ENCODE measurements around the gene KCNJ6.

DNA sequence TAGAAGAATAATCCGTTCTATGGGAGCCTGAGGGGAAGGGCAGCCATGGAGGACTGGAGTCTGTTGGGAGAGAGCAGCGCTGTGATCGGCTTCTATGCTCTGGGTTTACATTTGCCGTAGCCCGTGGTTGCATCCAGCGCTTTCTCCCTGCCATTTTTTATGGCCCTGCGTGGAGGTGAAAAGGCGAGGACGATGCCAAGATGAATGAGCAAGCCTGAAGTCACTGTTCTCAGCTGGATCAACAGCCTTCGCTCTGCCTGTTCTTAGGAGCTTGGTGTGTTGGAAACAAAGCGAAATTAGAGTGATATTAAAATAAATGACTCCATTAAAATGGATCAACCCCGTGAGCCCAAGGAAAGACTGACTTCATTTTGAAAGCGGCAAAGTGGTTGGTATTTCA lies 120.2 kb downstream of the KCNJ6 start:
- no peak for TF ChIP-seq KAT2A (conservative IDR thresholded peaks at IDR 0.05; ENCODE audit: control insufficient read depth, low read depth, low read length)
- TF ChIP-seq, protein P1, sequence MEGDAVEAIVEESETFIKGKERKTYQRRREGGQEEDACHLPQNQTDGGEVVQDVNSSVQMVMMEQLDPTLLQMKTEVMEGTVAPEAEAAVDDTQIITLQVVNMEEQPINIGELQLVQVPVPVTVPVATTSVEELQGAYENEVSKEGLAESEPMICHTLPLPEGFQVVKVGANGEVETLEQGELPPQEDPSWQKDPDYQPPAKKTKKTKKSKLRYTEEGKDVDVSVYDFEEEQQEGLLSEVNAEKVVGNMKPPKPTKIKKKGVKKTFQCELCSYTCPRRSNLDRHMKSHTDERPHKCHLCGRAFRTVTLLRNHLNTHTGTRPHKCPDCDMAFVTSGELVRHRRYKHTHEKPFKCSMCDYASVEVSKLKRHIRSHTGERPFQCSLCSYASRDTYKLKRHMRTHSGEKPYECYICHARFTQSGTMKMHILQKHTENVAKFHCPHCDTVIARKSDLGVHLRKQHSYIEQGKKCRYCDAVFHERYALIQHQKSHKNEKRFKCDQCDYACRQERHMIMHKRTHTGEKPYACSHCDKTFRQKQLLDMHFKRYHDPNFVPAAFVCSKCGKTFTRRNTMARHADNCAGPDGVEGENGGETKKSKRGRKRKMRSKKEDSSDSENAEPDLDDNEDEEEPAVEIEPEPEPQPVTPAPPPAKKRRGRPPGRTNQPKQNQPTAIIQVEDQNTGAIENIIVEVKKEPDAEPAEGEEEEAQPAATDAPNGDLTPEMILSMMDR (IDR thresholded peaks at IDR 0.05 in 2 of 3, conservative IDR thresholded peaks at IDR 0.05 in 1 of 3; ENCODE audit: control insufficient read depth in 2 of 3, extremely low read depth in 1 of 3, insufficient read depth in 1 of 3, low read depth in 3 of 3, low read length in 3 of 3) = no peak
- TF ChIP-seq, protein P2, sequence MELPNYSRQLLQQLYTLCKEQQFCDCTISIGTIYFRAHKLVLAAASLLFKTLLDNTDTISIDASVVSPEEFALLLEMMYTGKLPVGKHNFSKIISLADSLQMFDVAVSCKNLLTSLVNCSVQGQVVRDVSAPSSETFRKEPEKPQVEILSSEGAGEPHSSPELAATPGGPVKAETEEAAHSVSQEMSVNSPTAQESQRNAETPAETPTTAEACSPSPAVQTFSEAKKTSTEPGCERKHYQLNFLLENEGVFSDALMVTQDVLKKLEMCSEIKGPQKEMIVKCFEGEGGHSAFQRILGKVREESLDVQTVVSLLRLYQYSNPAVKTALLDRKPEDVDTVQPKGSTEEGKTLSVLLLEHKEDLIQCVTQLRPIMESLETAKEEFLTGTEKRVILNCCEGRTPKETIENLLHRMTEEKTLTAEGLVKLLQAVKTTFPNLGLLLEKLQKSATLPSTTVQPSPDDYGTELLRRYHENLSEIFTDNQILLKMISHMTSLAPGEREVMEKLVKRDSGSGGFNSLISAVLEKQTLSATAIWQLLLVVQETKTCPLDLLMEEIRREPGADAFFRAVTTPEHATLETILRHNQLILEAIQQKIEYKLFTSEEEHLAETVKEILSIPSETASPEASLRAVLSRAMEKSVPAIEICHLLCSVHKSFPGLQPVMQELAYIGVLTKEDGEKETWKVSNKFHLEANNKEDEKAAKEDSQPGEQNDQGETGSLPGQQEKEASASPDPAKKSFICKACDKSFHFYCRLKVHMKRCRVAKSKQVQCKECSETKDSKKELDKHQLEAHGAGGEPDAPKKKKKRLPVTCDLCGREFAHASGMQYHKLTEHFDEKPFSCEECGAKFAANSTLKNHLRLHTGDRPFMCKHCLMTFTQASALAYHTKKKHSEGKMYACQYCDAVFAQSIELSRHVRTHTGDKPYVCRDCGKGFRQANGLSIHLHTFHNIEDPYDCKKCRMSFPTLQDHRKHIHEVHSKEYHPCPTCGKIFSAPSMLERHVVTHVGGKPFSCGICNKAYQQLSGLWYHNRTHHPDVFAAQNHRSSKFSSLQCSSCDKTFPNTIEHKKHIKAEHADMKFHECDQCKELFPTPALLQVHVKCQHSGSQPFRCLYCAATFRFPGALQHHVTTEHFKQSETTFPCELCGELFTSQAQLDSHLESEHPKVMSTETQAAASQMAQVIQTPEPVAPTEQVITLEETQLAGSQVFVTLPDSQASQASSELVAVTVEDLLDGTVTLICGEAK (IDR thresholded peaks at IDR 0.05; ENCODE audit: borderline replicate concordance) = no peak

All from GM12878 (cell line).